HL-60 (cell line): Measurements from ENCODE around the gene PCDH8.

Experiments
- GABPA ChIP-seq: IDR thresholded peaks from 2 replicates; pipeline ENCODE4 v1.6.1; 2012; ENCODE audit warnings: low read depth
- REST ChIP-seq: IDR thresholded peaks from 2 replicates; pipeline ENCODE4 v1.6.1; 2012; ENCODE audit warnings: low read depth; ENCODE audit not compliant: insufficient replicate concordance
- TF ChIP-seq, protein P1 (sequence below): IDR thresholded peaks from one replicate; pipeline ENCODE4 v1.5.1; 2011; ENCODE audit warnings: low read length, control low read depth, inconsistent platforms; ENCODE audit not compliant: insufficient read depth

- TF ChIP-seq, protein P1, sequence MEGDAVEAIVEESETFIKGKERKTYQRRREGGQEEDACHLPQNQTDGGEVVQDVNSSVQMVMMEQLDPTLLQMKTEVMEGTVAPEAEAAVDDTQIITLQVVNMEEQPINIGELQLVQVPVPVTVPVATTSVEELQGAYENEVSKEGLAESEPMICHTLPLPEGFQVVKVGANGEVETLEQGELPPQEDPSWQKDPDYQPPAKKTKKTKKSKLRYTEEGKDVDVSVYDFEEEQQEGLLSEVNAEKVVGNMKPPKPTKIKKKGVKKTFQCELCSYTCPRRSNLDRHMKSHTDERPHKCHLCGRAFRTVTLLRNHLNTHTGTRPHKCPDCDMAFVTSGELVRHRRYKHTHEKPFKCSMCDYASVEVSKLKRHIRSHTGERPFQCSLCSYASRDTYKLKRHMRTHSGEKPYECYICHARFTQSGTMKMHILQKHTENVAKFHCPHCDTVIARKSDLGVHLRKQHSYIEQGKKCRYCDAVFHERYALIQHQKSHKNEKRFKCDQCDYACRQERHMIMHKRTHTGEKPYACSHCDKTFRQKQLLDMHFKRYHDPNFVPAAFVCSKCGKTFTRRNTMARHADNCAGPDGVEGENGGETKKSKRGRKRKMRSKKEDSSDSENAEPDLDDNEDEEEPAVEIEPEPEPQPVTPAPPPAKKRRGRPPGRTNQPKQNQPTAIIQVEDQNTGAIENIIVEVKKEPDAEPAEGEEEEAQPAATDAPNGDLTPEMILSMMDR, result no peak
- TF ChIP-seq REST (no peak), GABPA (no peak)
Measured at GRCh38 chr13:52868190-52868589, 19.8 kb upstream of the PCDH8 start.
